Aortic smooth muscle cell (primary cell): ENCODE measurements around the gene CEP19. TPM values are rescaled to one million over a fixed set of nuclear protein-coding genes. Genes with fewer than 3 reads are reported as not detected.

ENCODE experiments used
- total RNA-seq: library from RNA; depleted of rRNA; stranded (reverse); fragments of >200 nt; gene quantifications from 2 replicates; pipeline ENCODE4 v1.2.3, GENCODE V29; 2014

The CEP19 gene
- 3.3 and 3.7 TPM in 2 replicates for total RNA-seq

GRCh38 chr3:196711838-196712513 is at the start of gene CEP19, which contains the start of gene PIGX:
TSS of gene CEP19 (minus strand) at chr3:196712250. CDS start at chr3:196708657, 3,593 bp downstream.
TSS of gene PIGX (plus strand) at chr3:196712377.

GRCh38 chr3:196739671-196740480 is 27.8 kb upstream of the CEP19 start, which contains the start of gene PAK2:
TSS of gene PAK2 (plus strand) at chr3:196739857. CDS start at chr3:196782647, 42,790 bp downstream.

Other genes with a start within 250 kb of the CEP19 start
- gene RNF168, start 208.5 kb downstream of the CEP19 start, total RNA-seq, result 17.4 and 22.2 TPM in 2 replicates
- gene SMCO1, start 196.9 kb downstream of the CEP19 start, total RNA-seq, result not detected in 2 replicates
- gene WDR53, start 143.7 kb downstream of the CEP19 start, total RNA-seq, result 7.5 and 10.0 TPM in 2 replicates
- gene FBXO45, start 143.6 kb downstream of the CEP19 start, total RNA-seq, result 7.1 and 8.7 TPM in 2 replicates
- 2.9 and 3.5 TPM in 2 replicates for gene NRROS, start 72.6 kb downstream of the CEP19 start, total RNA-seq
- gene PIGX, start 127 bp upstream of the CEP19 start, total RNA-seq, result 27.1 and 28.8 TPM in 2 replicates
- 38.0 and 68.6 TPM in 2 replicates for gene PAK2, start 27.6 kb upstream of the CEP19 start, total RNA-seq
- gene SENP5, start 155.7 kb upstream of the CEP19 start, total RNA-seq, result 42.0 and 42.8 TPM in 2 replicates
- 64.5 and 68.2 TPM in 2 replicates for gene NCBP2, start 230.3 kb upstream of the CEP19 start, total RNA-seq